Measurements from ENCODE around the gene IRF2BPL.

DNA sequence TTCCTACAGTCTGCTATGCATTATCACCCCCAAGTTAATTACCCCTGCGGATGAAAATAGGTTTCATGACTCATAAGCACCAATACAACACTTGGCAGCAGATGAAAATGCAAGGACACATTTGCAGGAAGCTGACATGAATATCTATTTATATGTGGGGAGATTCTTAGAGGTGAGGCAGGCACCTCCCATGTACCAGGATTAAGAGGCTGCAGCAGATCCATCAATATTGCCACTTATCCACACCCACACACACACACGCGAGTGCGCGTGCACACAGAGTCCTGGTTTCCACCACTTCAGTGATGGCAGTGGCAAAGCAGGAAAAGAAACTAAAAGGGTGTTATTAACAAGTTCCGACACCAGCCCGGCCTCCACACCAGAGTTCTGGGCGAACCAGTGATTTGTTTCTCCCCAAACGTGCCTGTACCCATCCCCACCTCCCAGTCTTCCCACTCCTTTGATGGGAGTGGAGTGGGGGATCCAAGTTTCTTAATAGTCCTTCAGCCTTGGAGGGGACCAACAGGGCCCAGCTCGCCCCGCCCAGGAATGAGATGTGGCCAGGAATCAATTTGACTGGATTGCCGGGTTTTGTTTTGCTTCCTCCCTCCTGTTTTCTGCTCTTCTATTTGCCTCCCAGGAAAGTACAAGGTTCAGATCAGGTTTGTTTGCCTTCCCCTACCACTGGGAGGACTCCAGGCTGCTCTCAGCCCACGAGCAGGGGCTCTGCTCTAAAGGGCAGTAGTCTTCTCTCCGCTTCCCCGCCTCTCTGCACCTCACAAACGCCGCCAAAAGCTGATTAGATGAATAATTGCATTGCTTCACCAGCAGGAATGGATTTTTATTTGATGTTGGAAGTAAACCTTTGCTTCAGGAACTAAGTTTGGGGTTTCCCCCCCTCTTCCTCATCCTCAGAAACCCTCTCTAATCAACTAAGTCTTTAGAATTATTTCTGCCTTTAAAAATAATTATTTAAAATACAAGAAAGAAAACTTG, 5.2 kb downstream of the IRF2BPL start:
- TF ChIP-seq, protein P1, sequence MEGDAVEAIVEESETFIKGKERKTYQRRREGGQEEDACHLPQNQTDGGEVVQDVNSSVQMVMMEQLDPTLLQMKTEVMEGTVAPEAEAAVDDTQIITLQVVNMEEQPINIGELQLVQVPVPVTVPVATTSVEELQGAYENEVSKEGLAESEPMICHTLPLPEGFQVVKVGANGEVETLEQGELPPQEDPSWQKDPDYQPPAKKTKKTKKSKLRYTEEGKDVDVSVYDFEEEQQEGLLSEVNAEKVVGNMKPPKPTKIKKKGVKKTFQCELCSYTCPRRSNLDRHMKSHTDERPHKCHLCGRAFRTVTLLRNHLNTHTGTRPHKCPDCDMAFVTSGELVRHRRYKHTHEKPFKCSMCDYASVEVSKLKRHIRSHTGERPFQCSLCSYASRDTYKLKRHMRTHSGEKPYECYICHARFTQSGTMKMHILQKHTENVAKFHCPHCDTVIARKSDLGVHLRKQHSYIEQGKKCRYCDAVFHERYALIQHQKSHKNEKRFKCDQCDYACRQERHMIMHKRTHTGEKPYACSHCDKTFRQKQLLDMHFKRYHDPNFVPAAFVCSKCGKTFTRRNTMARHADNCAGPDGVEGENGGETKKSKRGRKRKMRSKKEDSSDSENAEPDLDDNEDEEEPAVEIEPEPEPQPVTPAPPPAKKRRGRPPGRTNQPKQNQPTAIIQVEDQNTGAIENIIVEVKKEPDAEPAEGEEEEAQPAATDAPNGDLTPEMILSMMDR (IDR thresholded peaks at IDR 0.05) = peak; percentile 31
- TF ChIP-seq EZH2phosphoT487 (IDR thresholded peaks at IDR 0.05) = no peak
